DND-41 (cell line): ENCODE results near the gene SLC10A3.

Experiments
- CTCF ChIP-seq: IDR thresholded peaks from 2 replicates; pipeline ENCODE4 v1.5.1; 2012; ENCODE audit warnings: borderline replicate concordance, low read length, moderate library complexity, mild to moderate bottlenecking; ENCODE audit not compliant: poor library complexity, severe bottlenecking; ENCODE audit errors: extremely low read depth
- EZH2 ChIP-seq: IDR thresholded peaks from 3 replicates; pipeline ENCODE4 v1.6.1; 2012; ENCODE audit warnings: borderline replicate concordance, low read depth, mild to moderate bottlenecking, moderate library complexity, low read length, inconsistent platforms; ENCODE audit not compliant: severe bottlenecking

- TF ChIP-seq CTCF (no peak), EZH2 (no peak)
These were observed 17.9 kb upstream of the SLC10A3 start for GRCh38 chrX:154508384-154508745.
